GM19467 (cell line): ENCODE data around the gene ADAM12.
A peak's percentile ranks its signal among the peaks of the same experiment; 100 is the strongest.
"Not testable (repeated sequence)": the region's sequence is repeated elsewhere in the genome, so short reads cannot be mapped to it uniquely, and the experiment has no call there.

Source experiments
- ATAC-seq: cut with Tn5 transposase; IDR thresholded peaks from one replicate; pipeline ENCODE4 v1.9.1; 2021; ENCODE audit warnings: mild to moderate bottlenecking, moderate library complexity; ENCODE audit not compliant: unreplicated experiment

The ADAM12 gene

GRCh38 chr10:126186766-126187165 lies 201.5 kb downstream of the ADAM12 start:
- no peak for ATAC-seq

- ATAC-seq: no peak
Observed at GRCh38 chr10:126185676-126186447, 202.4 kb downstream of the ADAM12 start.

GRCh38 chr10:126181626-126182025 lies 206.7 kb downstream of the ADAM12 start:
- ATAC-seq: no peak

- peak; percentile 53 for ATAC-seq
Observed at GRCh38 chr10:126179637-126180036, 208.6 kb downstream of the ADAM12 start.

- no peak for ATAC-seq
Observed at GRCh38 chr10:126177417-126178030, 210.8 kb downstream of the ADAM12 start.

- no peak for ATAC-seq
Observed at GRCh38 chr10:126175641-126176262, 212.5 kb downstream of the ADAM12 start.

GRCh38 chr10:126172755-126173154 lies 215.5 kb downstream of the ADAM12 start:
- not testable (repeated sequence) for ATAC-seq

GRCh38 chr10:126171555-126171954 lies 216.7 kb downstream of the ADAM12 start:
- no peak for ATAC-seq

- no peak for ATAC-seq
Observed at GRCh38 chr10:126170776-126171175, 217.5 kb downstream of the ADAM12 start.

- ATAC-seq: no peak
Observed at GRCh38 chr10:126170371-126170770, 217.9 kb downstream of the ADAM12 start.

GRCh38 chr10:126169899-126170298 lies 218.4 kb downstream of the ADAM12 start:
- no peak for ATAC-seq

- no peak for ATAC-seq
Observed at GRCh38 chr10:126166797-126167196, 221.5 kb downstream of the ADAM12 start.

GRCh38 chr10:126165874-126166273 lies 222.4 kb downstream of the ADAM12 start:
- ATAC-seq: no peak

GRCh38 chr10:126163506-126163905 lies 224.8 kb downstream of the ADAM12 start:
- ATAC-seq: no peak

GRCh38 chr10:126161691-126162090 lies 226.6 kb downstream of the ADAM12 start:
- no peak for ATAC-seq

GRCh38 chr10:126160971-126161630 lies 227.2 kb downstream of the ADAM12 start:
- no peak for ATAC-seq

GRCh38 chr10:126160571-126160970 lies 227.7 kb downstream of the ADAM12 start:
- no peak for ATAC-seq

- ATAC-seq: no peak
Observed at GRCh38 chr10:126158133-126158892, 230.0 kb downstream of the ADAM12 start.

- no peak for ATAC-seq
Observed at GRCh38 chr10:126157189-126157588, 231.1 kb downstream of the ADAM12 start.

- no peak for ATAC-seq
Observed at GRCh38 chr10:126156503-126156902, 231.8 kb downstream of the ADAM12 start.

GRCh38 chr10:126156012-126156411 lies 232.3 kb downstream of the ADAM12 start:
- no peak for ATAC-seq
